ENCODE data around the gene TMEM134. TPM values are rescaled to one million over a fixed set of nuclear protein-coding genes. Genes with fewer than 3 reads are reported as not detected.

Gene TMEM134
- total and polyA plus RNA-seq, 9 of the 15 experiments (the other 6 are each of a cell fraction or from before 2014, with no cell fraction given), result 0.63 to 48.4 (median 10.7) TPM

GRCh38 chr11:67466962-67467771 is 1.9 kb downstream of the TMEM134 start (continued):
- TF ChIP-seq KDM5B (IDR thresholded peaks at IDR 0.05; ENCODE audit: insufficient replicate concordance, low read depth, low read length) (peak; percentile 0), MTA2 (IDR thresholded peaks at IDR 0.05; ENCODE audit: low read depth) (no peak), CBX5 (IDR thresholded peaks at IDR 0.05; ENCODE audit: borderline replicate concordance, low read depth) (no peak), CTCFL (IDR thresholded peaks at IDR 0.05; ENCODE audit: borderline replicate concordance, insufficient read depth, low read depth, low read length, poor library complexity, severe bottlenecking) (no peak), XRCC3 (IDR thresholded peaks at IDR 0.05) (no peak), THAP12 (CRISPR knock-in tag; IDR thresholded peaks at IDR 0.05) (no peak), ZNF134 (CRISPR knock-in tag; conservative IDR thresholded peaks at IDR 0.05) (no peak), BRD9 (IDR thresholded peaks at IDR 0.05; ENCODE audit: low read depth, partially characterized antibody) (no peak)

All from K562 (cell line).